HG03060 (cell line): ENCODE measurements around the gene MAN1C1.

Experiments used
- ATAC-seq: cut with Tn5 transposase; IDR thresholded peaks from one replicate; pipeline ENCODE4 v1.9.1; 2021; ENCODE audit warnings: low read depth, moderate number of reproducible peaks; ENCODE audit not compliant: unreplicated experiment

Gene MAN1C1

GRCh38 chr1:25793585-25794170 is 177.1 kb downstream of the MAN1C1 start:
- no peak for ATAC-seq

GRCh38 chr1:25794325-25794724 is 177.7 kb downstream of the MAN1C1 start:
- ATAC-seq = no peak

GRCh38 chr1:25795211-25795610 is 178.6 kb downstream of the MAN1C1 start:
- ATAC-seq = no peak

DNA sequence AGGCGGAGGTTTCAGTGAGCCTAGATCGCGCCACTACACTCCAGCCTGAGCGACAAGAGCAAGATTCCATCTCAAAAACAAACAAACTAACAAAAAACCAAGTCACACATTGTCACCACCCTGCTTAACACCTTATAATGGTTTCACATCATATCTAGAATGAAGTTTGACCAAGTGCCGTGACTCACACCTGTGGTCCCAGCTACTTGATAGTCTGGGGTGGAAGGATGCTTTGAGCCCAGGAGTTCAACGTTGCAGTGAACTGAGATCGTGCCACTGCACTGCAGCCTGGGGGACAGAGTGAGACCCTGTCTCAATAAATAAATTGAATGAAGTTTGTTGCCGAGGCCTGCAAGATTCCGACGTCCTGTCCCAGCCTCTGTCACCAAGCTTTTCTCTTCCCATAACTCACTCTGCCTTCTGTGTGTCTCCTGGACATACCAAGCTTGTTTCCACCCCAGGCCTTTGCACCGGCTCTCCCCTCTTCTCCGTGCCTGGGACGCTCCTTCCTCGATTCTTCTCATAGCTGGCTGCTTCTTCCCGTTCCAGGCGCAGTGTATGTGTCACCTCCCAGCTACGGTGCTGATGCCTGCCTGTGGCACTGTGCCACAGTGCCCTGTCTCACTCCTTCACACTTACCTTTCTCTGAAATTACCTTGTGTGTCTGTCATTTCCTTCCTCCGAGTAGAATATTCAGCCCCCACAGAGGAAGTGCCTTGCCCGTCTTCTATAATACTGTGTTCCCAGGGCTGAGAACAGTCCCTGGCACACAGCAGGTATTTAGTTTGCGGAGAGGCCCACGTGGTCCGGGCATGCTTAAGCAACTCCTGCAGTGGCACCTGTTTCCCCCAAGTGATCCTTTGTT is 179.6 kb downstream of the MAN1C1 start:
- no peak for ATAC-seq

DNA sequence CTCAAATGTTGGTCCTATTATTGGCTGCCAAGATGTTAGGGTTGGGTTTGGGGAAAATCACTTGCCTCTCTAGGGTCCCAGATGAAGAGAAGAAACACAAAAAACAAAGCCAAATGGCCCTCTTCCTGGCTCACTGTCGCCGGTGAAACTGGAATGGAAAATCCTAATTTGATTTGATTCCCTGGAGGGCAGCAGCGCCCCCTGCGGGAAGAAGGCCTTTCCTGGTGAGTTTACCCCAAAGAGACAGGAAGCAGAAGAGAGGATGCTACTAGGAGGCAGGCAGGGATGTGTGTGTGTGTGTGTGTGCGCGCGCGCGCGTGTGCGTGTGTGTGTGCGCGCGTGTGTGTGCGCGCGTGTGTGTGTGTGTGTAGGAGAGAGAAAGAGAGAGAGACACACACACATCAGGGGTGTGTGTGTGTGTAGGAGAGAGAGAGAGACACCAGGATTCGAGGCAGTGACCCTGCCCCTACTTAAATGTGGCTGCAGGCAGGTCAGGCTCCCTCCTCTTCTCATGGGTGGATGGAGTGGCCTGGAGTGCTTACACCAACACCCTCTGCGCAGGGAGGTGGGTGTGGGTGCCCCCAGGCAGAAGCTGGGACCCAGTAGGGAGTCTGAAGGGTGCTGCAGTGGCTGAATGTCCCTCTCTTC is 180.3 kb downstream of the MAN1C1 start:
- no peak for ATAC-seq

- ATAC-seq = no peak
Measured at GRCh38 chr1:25797939-25798338, 181.3 kb downstream of the MAN1C1 start.

- ATAC-seq = no peak
Measured at GRCh38 chr1:25798666-25799351, 182.2 kb downstream of the MAN1C1 start.

DNA sequence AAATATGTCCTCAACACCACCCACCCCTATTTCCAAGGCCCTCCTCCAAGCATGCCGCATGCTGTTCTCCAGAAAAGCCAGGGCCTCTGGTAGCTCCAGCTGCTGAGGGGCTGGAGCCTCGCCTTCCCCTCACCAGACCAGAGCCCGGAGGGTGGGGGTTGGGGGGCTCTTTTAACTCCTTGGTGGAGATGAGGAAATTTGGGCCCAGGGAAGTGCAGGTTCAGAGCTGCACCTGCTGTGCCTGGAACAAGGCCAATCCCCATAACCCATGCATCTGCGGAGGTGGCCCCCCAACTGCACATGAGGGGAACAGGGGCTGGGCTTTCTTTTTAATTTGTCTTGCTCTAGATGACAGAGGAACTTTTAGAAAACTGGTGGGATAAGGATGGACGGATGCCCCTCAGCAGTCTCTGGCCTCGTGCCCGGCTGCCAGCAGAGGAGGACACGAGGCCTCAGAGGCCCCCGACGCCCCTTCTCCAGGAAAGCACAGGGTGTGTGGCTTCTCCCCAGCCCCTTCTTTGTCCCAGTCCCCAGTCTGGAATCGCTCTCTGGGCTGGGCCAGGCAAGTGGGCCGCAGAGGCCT is 182.9 kb downstream of the MAN1C1 start:
- no peak for ATAC-seq

DNA sequence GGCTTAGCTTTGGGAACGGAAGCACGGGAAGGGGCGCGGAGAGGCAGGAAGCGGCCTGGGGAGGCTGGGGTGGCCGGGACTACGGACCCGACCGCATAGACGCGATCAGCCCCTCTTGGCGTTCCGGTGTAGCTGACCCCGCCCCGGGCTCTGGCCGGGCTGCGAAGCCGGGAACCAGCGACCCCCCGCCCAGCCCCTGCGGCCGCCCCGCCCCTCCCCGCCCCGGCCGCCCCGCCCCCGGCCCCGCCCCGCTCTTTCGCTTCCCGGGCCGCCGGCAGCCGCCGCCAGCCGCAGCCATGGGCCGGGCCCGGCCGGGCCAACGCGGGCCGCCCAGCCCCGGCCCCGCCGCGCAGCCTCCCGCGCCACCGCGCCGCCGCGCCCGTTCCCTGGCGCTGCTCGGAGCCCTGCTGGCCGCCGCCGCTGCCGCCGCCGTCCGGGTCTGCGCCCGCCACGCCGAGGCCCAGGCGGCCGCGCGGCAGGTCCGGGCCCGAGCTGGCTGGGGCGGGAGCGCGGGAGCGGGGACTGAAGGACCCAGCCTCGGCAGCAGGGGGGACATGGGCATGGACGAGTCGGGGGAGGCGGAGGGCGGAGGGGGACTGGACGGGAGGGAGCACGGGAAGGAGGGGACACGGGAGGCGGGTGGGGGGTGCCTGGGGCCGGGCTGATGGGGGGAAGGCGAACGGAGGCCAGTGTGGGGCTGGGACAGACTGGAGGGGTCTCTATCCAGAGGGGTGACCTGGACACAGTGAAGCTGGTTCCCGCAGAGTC is 183.5 kb downstream of the MAN1C1 start, which contains the start of gene SELENON:
TSS of gene SELENON (plus strand) at position 259 of the 768 bp plus-strand sequence. CDS start at position 297, 38 bp downstream.
- ATAC-seq = no peak

DNA sequence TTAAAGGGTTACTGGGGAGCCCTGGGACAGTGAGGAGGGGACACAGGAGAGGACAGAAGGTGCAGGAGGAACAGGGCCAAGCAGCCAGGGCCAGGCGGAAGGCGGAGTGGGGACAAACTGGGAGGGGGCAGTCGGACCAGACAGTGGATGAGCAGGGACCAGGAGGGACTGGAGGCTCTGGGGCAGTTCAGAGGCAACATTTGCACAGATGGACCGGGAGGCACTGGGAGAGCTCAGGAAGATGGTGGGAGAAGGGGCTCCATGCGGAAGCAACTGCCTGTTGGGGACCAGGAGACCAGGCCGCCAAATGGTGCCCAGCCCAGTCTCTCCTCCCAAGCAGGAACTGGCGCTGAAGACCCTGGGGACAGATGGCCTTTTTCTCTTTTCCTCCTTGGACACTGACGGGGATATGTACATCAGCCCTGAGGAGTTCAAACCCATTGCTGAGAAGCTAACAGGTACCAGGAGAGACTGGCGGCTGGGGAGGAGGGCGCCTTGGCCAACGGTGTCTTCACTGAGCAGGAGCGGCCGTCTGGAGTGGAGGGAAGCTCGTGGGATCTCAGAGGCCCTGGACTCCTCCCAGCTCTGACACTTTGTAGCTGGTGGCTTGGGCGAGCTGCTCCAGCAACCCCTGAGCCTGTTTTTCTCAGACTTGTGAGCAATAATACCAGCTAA is 184.2 kb downstream of the MAN1C1 start:
- no peak for ATAC-seq

DNA sequence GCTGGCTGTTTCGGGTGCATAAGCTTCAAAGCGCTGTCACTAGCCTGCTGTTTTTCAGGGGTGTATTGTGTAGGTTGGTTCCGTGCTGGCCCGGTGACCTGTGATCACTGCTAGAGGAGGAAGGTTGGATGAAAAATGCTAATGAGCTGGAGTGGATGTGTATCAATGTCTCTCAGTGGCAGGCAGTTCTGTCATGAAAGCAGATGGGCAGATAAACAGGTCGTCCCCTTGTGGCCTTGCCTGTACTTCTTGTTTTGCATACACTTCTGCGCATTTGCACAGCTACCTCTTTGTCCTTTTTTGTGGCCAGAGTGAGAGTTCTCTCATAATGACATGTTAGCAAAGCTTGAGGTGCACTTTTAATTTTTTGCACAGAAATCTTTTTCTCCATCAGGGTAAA is 186.3 kb downstream of the MAN1C1 start:
- no peak for ATAC-seq

DNA sequence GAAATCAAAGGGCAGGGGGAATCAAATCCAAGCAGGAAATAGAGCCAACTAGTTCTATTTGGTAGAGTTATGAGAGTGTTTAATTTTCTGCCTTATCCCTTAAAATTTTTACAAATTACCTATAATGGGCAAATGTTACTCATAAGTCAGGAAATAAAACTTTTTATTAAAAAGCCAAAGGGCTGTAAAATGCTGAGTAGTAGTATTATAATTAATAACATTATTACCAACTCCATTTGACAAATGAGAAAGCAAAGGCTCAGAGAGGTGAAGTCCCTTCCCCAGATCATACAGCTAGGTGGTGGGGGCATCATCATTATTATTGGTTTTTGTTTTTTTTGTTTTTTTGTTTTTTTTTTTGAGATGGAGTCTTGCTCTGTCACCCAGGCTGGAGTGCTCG is 186.8 kb downstream of the MAN1C1 start:
- no peak for ATAC-seq

GRCh38 chr1:25804244-25804963 is 187.8 kb downstream of the MAN1C1 start:
- no peak for ATAC-seq

DNA sequence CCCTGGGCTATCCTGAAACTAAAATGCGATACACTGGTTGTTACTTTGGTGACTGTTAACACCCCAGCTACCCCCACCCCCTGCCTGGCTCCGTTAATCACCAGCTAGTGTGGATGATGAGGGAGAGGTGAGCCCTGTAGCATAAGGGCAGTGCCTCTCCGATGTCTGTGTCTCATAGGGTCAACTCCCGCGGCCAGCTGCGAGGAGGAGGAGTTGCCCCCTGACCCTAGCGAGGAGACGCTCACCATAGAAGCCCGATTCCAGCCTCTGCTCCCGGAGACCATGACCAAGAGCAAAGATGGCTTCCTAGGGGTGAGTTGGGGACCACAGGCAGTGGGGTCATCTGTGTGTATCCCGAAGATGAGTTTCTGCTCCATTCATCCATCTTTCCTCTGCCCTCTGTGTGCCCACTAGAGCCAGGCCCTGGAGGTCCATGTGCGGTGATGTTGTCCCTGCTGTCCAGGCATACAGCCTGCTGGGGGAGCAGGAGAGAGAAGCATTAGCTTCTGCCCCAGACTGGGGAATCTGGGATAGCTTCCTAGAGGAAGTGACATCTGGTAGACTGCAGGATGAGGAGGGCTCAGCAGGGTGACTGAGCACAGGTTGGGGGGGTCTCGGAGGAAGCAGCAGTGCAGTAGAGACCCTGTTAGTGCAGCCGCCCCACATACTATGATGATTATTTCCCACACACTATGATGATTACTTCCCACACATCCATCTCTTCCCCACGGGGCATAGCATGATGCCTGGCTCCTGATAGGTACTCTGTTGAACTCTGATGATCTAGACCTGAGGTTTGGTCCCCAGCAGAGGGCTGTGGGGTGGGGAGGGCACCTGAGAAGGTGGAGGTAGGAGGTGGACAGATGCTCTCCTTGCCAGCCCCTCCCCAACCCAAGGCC is 188.6 kb downstream of the MAN1C1 start:
- no peak for ATAC-seq

GRCh38 chr1:25805863-25806225 is 189.3 kb downstream of the MAN1C1 start:
- ATAC-seq = no peak

DNA sequence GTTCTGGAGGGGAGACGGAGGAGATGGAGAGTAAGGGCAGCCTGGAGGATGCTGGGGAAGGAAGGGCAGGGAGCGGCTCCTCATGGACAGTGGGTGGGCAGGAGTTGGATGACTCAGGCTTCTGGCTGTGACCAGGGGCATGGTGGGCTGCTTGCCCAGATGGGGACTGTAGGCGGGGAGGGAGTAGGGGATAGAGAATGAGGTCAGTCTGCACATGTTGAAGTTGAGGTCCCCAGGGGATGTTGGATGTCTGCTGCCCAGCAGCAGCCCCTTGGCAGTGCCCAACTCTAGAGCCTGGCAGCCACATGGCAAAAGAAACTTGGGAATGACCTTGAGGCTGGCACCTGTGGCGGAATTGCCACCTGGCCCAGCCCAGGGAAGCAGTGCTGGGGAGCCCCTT is 189.8 kb downstream of the MAN1C1 start:
- no peak for ATAC-seq

GRCh38 chr1:25807480-25808390 is 191.1 kb downstream of the MAN1C1 start:
- ATAC-seq = no peak
